Astrocyte (in vitro differentiated cells and primary cell): ENCODE data around the gene B9D1.

Source experiments
- EZH2 ChIP-seq: IDR thresholded peaks from 2 replicates; pipeline ENCODE4 v1.6.1; 2012; ENCODE audit warnings: mild to moderate bottlenecking, low read length, inconsistent platforms; ENCODE audit not compliant: insufficient read depth
- TF ChIP-seq, protein P1 (sequence below): IDR thresholded peaks from 2 replicates; pipeline ENCODE4 v1.5.1; 2011; ENCODE audit warnings: low read depth, mild to moderate bottlenecking, inconsistent platforms, low read length, moderate library complexity; ENCODE audit not compliant: insufficient read depth

DNA sequence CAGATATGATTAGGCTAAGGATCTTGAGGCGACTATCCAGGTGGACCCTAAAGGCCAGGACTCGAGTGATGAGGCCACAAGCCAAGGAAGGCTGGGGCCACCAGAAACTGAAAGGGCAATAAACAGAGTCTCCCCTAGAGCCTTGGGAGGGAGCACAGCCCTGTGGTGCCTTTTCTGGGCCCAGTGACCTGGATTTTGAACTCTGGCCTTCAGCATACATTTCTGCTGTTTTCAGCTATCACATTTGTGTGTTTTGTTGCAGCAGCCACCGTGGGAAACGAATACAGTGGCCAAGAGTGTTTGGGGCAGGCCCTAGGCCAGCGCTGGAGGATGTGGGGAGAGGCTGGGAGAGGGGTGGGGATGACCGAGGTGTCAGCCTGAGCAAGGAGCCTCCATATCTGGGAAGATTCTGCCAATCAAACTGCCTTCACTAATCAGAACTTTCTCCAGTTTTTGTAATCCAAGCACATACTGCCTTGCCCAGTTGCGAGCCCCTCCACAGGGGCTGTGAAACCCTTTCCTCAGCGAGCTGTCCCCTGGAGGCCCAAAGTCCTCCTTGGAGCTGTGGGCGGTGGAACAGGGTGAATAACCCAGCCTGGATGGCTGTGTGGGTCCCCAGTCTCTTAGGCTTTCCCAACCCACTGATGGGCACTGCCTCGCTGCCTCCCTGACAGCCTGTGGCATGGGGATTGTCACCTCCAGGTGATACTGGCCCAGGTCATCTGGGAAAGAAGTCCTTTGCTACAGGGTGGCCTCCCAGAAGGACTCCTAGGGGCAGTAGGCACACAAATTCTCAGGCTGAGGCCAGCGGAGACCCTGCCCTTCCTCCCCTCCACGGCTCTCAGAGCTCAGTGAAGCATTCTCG lies 16.8 kb downstream of the B9D1 start:
- TF ChIP-seq EZH2 = no peak
- TF ChIP-seq, protein P1, sequence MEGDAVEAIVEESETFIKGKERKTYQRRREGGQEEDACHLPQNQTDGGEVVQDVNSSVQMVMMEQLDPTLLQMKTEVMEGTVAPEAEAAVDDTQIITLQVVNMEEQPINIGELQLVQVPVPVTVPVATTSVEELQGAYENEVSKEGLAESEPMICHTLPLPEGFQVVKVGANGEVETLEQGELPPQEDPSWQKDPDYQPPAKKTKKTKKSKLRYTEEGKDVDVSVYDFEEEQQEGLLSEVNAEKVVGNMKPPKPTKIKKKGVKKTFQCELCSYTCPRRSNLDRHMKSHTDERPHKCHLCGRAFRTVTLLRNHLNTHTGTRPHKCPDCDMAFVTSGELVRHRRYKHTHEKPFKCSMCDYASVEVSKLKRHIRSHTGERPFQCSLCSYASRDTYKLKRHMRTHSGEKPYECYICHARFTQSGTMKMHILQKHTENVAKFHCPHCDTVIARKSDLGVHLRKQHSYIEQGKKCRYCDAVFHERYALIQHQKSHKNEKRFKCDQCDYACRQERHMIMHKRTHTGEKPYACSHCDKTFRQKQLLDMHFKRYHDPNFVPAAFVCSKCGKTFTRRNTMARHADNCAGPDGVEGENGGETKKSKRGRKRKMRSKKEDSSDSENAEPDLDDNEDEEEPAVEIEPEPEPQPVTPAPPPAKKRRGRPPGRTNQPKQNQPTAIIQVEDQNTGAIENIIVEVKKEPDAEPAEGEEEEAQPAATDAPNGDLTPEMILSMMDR = no peak
